DOHH2 (cell line): Measurements from ENCODE around the gene KANK4.

Experiments
- H3F3A ChIP-seq: fragments of 200-600 bp; sonication (generic), shearing (Covaris generic); 2 replicates; pipeline ENCODE4 v1.6.0; 2016; ENCODE audit warnings: antibody characterized with exemption, mild to moderate bottlenecking; ENCODE audit not compliant: control insufficient read depth, insufficient read depth
- H3K27ac ChIP-seq: fragments of 200-600 bp; sonication (generic); 2 replicates; pipeline ENCODE4 v1.5.1; 2014; ENCODE audit warnings: low read depth, mild to moderate bottlenecking, low read length, moderate library complexity
- H3K27me3 ChIP-seq: fragments of 200-600 bp; sonication (generic); 2 replicates; pipeline ENCODE4 v1.6.1; 2014; ENCODE audit warnings: mild to moderate bottlenecking, low read length, mixed read lengths; ENCODE audit not compliant: control insufficient read depth
- H3K36me3 ChIP-seq: fragments of 200-600 bp; sonication (generic); 2 replicates; pipeline ENCODE4 v1.6.1; 2014; ENCODE audit warnings: mild to moderate bottlenecking, low read length, moderate library complexity, mixed read lengths; ENCODE audit not compliant: control insufficient read depth
- H3K4me1 ChIP-seq: fragments of 200-600 bp; sonication (generic); 2 replicates; pipeline ENCODE4 v1.6.1; 2014; ENCODE audit warnings: mild to moderate bottlenecking, low read length, mixed read lengths; ENCODE audit not compliant: control insufficient read depth
- H3K4me2 ChIP-seq: fragments of 200-600 bp; sonication (generic); 2 replicates; pipeline ENCODE4 v1.6.0; 2014; ENCODE audit warnings: mild to moderate bottlenecking, low read length, moderate library complexity
- H3K4me3 ChIP-seq: fragments of 200-600 bp; sonication (generic); 2 replicates; pipeline ENCODE4 v1.5.1; 2014; ENCODE audit warnings: mild to moderate bottlenecking, low read length, mixed read lengths
- H3K79me2 ChIP-seq: fragments of 200-600 bp; sonication (generic); 2 replicates; pipeline ENCODE4 v1.6.1; 2014; ENCODE audit warnings: mild to moderate bottlenecking, low read length, mixed read lengths; ENCODE audit not compliant: control insufficient read depth
- H3K9me2 ChIP-seq: fragments of 200-600 bp; sonication (generic); replicated peaks from 2 replicates; pipeline ENCODE4 v1.6.1; 2014; ENCODE audit warnings: mild to moderate bottlenecking, low read length, mixed read lengths; ENCODE audit not compliant: control insufficient read depth
- H3K9me3 ChIP-seq: fragments of 200-600 bp; sonication (generic); 2 replicates; pipeline ENCODE4 v1.6.1; 2014; ENCODE audit warnings: antibody characterized with exemption, low read length, mixed read lengths; ENCODE audit not compliant: control insufficient read depth, insufficient read depth
- H4K20me1 ChIP-seq: fragments of 200-600 bp; sonication (generic); 2 replicates; pipeline ENCODE4 v1.6.0; 2014; ENCODE audit warnings: low read depth, mild to moderate bottlenecking, antibody characterized with exemption, low read length, moderate library complexity; ENCODE audit not compliant: control insufficient read depth, insufficient read depth
- EZH2phosphoT487 ChIP-seq: fragments of 200-600 bp; sonication (generic); IDR thresholded peaks from 2 replicates; pipeline ENCODE4 v1.6.1; 2017; ENCODE audit warnings: borderline replicate concordance, mild to moderate bottlenecking, antibody characterized with exemption, low read length, moderate library complexity, mixed read lengths
- TF ChIP-seq, protein P1 (sequence below): fragments of 200-600 bp; sonication (generic); IDR thresholded peaks from one replicate; pipeline ENCODE4 v1.5.1; 2014; ENCODE audit warnings: antibody characterized with exemption, mild to moderate bottlenecking, low read depth, low read length; ENCODE audit not compliant: poor library complexity, severe bottlenecking

The KANK4 gene

GRCh38 chr1:62265956-62266935, 53.0 kb downstream of the KANK4 start:
- H3K4me3 ChIP-seq = no peak overlapping the region

GRCh38 chr1:62263814-62264353, 55.4 kb downstream of the KANK4 start:
- H3K27me3 ChIP-seq = no peaks in the 10 kb centered on the region
- H3K36me3 ChIP-seq = no peaks in the 10 kb centered on the region
- H4K20me1 ChIP-seq = no peaks in the 10 kb centered on the region
- TF ChIP-seq, protein P1, sequence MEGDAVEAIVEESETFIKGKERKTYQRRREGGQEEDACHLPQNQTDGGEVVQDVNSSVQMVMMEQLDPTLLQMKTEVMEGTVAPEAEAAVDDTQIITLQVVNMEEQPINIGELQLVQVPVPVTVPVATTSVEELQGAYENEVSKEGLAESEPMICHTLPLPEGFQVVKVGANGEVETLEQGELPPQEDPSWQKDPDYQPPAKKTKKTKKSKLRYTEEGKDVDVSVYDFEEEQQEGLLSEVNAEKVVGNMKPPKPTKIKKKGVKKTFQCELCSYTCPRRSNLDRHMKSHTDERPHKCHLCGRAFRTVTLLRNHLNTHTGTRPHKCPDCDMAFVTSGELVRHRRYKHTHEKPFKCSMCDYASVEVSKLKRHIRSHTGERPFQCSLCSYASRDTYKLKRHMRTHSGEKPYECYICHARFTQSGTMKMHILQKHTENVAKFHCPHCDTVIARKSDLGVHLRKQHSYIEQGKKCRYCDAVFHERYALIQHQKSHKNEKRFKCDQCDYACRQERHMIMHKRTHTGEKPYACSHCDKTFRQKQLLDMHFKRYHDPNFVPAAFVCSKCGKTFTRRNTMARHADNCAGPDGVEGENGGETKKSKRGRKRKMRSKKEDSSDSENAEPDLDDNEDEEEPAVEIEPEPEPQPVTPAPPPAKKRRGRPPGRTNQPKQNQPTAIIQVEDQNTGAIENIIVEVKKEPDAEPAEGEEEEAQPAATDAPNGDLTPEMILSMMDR = no peak
- no peak for TF ChIP-seq EZH2phosphoT487
- H3K4me1 ChIP-seq = no peaks in the 10 kb centered on the region
- H3K4me3 ChIP-seq = no peak overlapping the region
- no peaks in the 10 kb centered on the region for H3K79me2 ChIP-seq
- no peaks in the 10 kb centered on the region for H3K9me3 ChIP-seq
- no peak overlapping the region for H3K27ac ChIP-seq
- no peak overlapping the region for H3K4me2 ChIP-seq
- H3F3A ChIP-seq = no peaks in the 10 kb centered on the region
- no peaks in the 10 kb centered on the region for H3K9me2 ChIP-seq

More at GRCh38 chr1:62265956-62266935, 53.0 kb downstream of the KANK4 start:
- Histone ChIP-seq H3K79me2 (no peaks in the 10 kb centered on the region), H3K9me3 (no peaks in the 10 kb centered on the region), H3F3A (no peaks in the 10 kb centered on the region), H3K4me2 (no peak overlapping the region), H3K27ac (no peak overlapping the region), H3K4me1 (no peaks in the 10 kb centered on the region; the same call in 1 of the 2 replicates), H3K9me2 (no peaks in the 10 kb centered on the region), H3K36me3 (no peaks in the 10 kb centered on the region), H3K27me3 (no peaks in the 10 kb centered on the region), H4K20me1 (no peaks in the 10 kb centered on the region)
- TF ChIP-seq EZH2phosphoT487 = no peak
- TF ChIP-seq, protein P1 = no peak

GRCh38 chr1:62263006-62263813, 56.0 kb downstream of the KANK4 start:
- Histone ChIP-seq H3K36me3 (no peaks in the 10 kb centered on the region), H3K9me3 (no peaks in the 10 kb centered on the region), H3K27ac (no peak overlapping the region), H3K27me3 (no peaks in the 10 kb centered on the region), H3K79me2 (no peaks in the 10 kb centered on the region), H3K4me2 (no peak overlapping the region), H3K4me3 (no peak overlapping the region), H3K9me2 (no peaks in the 10 kb centered on the region), H3K4me1 (no peaks in the 10 kb centered on the region), H4K20me1 (no peaks in the 10 kb centered on the region), H3F3A (no peaks in the 10 kb centered on the region)
- TF ChIP-seq, protein P1 = no peak
- TF ChIP-seq EZH2phosphoT487 = no peak
